ENCODE measurements around the gene UCN2.

Gene UCN2

GRCh38 chr3:48556796-48557626 lies 6.6 kb downstream of the UCN2 start, which contains the start of gene PFKFB4:
TSS of gene PFKFB4 (minus strand) at chr3:48556803. CDS start at chr3:48556777, 26 bp downstream.
- no peaks in the 10 kb centered on the region for H3K9me3 Mint-ChIP-seq
- H3K27ac Mint-ChIP-seq: peak within 1 kb of the TSS; percentile 18 to 66 (median 43)
- TF ChIP-seq, protein P1, sequence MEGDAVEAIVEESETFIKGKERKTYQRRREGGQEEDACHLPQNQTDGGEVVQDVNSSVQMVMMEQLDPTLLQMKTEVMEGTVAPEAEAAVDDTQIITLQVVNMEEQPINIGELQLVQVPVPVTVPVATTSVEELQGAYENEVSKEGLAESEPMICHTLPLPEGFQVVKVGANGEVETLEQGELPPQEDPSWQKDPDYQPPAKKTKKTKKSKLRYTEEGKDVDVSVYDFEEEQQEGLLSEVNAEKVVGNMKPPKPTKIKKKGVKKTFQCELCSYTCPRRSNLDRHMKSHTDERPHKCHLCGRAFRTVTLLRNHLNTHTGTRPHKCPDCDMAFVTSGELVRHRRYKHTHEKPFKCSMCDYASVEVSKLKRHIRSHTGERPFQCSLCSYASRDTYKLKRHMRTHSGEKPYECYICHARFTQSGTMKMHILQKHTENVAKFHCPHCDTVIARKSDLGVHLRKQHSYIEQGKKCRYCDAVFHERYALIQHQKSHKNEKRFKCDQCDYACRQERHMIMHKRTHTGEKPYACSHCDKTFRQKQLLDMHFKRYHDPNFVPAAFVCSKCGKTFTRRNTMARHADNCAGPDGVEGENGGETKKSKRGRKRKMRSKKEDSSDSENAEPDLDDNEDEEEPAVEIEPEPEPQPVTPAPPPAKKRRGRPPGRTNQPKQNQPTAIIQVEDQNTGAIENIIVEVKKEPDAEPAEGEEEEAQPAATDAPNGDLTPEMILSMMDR (IDR thresholded peaks at IDR 0.05; ENCODE audit: unreplicated experiment in 3 of 3): no peak
- peaks cover 53% of the 10 kb centered on the region for H3K4me1 Mint-ChIP-seq
- H3K36me3 Mint-ChIP-seq (ENCODE audit: low read depth): no peaks in the 10 kb centered on the region
- peak within 1 kb of the TSS; percentile 90 to 92 (median 91) for H3K4me3 Mint-ChIP-seq
- H3K27me3 Mint-ChIP-seq (ENCODE audit: low read depth): peaks cover 4% of the 10 kb centered on the region

- Mint-ChIP-seq H3K4me3 (peak overlapping the region; percentile 90 to 92 (median 91)), H3K27ac (peak overlapping the region; percentile 18 to 65 (median 43)), H3K9me3 (no peaks in the 10 kb centered on the region), H3K27me3 (ENCODE audit: low read depth) (peaks cover 4% of the 10 kb centered on the region), H3K4me1 (peaks cover 51% of the 10 kb centered on the region), H3K36me3 (ENCODE audit: low read depth) (no peaks in the 10 kb centered on the region)
- TF ChIP-seq, protein P1 (IDR thresholded peaks at IDR 0.05; ENCODE audit: unreplicated experiment in 3 of 3): no peak
These were observed 7.4 kb downstream of the UCN2 start for GRCh38 chr3:48555949-48556795.

DNA sequence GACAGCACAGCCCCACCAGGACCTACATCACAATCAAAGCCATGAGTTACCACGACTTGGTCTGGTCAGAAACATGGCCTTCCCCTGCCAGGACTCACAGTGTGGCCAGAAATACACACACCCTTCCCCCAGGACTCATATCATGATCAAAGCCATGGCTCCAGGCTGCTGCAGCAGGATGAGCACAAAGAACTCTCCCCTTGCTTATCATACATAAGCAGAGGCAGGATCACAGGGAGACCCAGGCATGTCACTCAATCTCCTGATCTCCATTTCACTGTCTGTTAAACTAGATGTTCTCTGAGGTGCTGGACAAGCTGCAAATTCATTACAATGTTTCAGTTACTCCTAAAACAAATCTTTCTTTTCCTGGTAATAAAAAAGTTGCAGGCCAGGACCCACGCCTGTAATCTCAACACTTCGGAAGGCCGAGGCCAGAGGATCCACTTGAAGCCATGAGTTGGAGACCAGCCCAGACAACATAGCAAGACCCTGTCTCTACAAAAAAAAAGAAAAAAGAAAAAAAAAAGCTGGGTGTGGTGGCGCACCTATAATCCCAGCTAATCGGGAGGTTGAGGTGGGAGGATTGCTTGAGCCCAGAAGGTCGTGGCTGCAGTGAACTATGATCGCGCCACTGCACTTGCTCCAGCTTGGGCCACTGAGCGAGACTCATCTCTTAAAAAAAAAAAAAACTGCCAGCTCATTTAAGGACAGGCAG lies 8.2 kb downstream of the UCN2 start:
- H3K36me3 Mint-ChIP-seq (ENCODE audit: low read depth): no peaks in the 10 kb centered on the region
- peaks cover 4% of the 10 kb centered on the region for H3K27me3 Mint-ChIP-seq (ENCODE audit: low read depth)
- peaks cover 43% of the 10 kb centered on the region for H3K4me1 Mint-ChIP-seq
- no peaks in the 10 kb centered on the region for H3K9me3 Mint-ChIP-seq
- H3K4me3 Mint-ChIP-seq: peak overlapping the region; percentile 90 to 92 (median 91)
- peak overlapping the region; percentile 46 to 55 (median 50) for H3K27ac Mint-ChIP-seq
- TF ChIP-seq, protein P1 (IDR thresholded peaks at IDR 0.05; ENCODE audit: unreplicated experiment in 3 of 3): no peak

GRCh38 chr3:48553886-48554845 lies 9.4 kb downstream of the UCN2 start:
- no peaks in the 10 kb centered on the region for H3K27me3 Mint-ChIP-seq (ENCODE audit: low read depth)

More at GRCh38 chr3:48553886-48554845, 9.4 kb downstream of the UCN2 start:
- TF ChIP-seq, protein P1 (IDR thresholded peaks at IDR 0.05; ENCODE audit: unreplicated experiment in 3 of 3): no peak
- H3K9me3 Mint-ChIP-seq: no peaks in the 10 kb centered on the region
- peak overlapping the region; percentile 90 to 92 (median 91) for H3K4me3 Mint-ChIP-seq
- H3K36me3 Mint-ChIP-seq (ENCODE audit: low read depth): no peaks in the 10 kb centered on the region
- no peak overlapping the region for H3K27ac Mint-ChIP-seq
- peaks cover 30% of the 10 kb centered on the region for H3K4me1 Mint-ChIP-seq
